ENCODE data around the gene HNMT. TPM values are rescaled to one million over a fixed set of nuclear protein-coding genes. Genes with fewer than 3 reads are reported as not detected.
A peak's percentile ranks its signal among the peaks of the same experiment; 100 is the strongest.

The HNMT gene
- total and polyA plus RNA-seq, 2 of the 13 experiments (the other 11 are each of a cell fraction or from before 2014, with no cell fraction given), result 279 to 309 TPM

DNA sequence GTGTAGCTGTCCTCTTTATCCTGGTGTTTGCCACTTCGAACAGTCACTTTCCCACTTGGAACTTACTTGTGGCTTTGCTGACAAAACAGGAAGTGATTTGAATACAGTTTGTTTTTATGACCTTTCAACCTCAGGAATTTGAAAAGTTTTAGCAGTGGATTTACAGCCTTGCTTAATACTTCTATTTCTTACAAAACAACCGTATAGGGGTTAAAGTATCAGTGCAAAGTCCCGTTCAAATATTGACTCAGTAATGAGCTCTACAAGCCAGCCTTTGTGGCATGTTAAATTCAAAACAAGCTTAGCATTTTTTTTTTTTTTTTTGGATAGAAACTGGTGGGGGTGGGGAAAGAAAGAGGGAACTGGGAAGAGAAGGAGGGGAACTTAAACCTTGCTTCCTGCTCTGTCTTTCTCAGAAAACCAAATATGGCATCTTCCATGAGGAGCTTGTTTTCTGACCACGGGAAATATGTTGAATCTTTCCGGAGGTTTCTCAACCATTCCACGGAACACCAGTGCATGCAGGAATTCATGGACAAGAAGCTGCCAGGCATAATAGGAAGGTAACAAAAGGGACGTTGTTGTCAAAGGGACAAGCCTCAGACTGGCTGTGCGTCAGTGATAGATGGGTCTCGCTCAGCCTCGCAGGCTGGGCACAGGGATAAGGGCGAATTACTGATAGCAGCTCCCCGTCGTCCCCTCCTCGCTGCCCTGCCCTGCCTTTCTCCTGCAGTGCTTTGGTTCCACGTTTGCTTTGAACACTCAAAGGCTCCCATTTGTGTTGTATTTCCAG is at the start of gene HNMT (continued):
- TF ChIP-seq, protein P1, sequence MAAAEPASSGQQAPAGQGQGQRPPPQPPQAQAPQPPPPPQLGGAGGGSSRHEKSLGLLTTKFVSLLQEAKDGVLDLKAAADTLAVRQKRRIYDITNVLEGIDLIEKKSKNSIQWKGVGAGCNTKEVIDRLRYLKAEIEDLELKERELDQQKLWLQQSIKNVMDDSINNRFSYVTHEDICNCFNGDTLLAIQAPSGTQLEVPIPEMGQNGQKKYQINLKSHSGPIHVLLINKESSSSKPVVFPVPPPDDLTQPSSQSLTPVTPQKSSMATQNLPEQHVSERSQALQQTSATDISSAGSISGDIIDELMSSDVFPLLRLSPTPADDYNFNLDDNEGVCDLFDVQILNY (CRISPR knock-in tag; conservative IDR thresholded peaks at IDR 0.05), result no peak
- peak; percentile 98 for TF ChIP-seq ASH2L (IDR thresholded peaks at IDR 0.05; ENCODE audit: insufficient read length, low read depth, low read length)
- TF ChIP-seq NFYC (CRISPR knock-in tag; IDR thresholded peaks at IDR 0.05), result no peak; the same call in 1 of the 2 replicates
- TF ChIP-seq RNF2 (conservative IDR thresholded peaks at IDR 0.05; ENCODE audit: low read depth), result no peak
- TF ChIP-seq PCBP2 (optimal IDR thresholded peaks at IDR 0.05; ENCODE audit: low read depth, low read length, poor library complexity, severe bottlenecking), result peak; percentile 81
- TF ChIP-seq, protein P2, sequence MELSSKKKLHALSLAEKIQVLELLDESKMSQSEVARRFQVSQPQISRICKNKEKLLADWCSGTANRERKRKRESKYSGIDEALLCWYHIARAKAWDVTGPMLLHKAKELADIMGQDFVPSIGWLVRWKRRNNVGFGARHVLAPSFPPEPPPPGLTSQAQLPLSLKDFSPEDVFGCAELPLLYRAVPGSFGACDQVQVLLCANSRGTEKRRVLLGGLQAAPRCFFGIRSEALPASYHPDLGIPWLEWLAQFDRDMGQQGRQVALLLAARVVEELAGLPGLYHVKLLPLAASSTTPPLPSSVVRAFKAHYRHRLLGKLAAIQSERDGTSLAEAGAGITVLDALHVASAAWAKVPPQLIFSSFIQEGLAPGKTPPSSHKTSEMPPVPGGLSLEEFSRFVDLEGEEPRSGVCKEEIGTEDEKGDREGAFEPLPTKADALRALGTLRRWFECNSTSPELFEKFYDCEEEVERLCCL (CRISPR knock-in tag; IDR thresholded peaks at IDR 0.05; ENCODE audit: borderline replicate concordance), result no peak
- TF ChIP-seq ZNF569 (CRISPR knock-in tag; IDR thresholded peaks at IDR 0.05; ENCODE audit: borderline replicate concordance), result no peak
- TF ChIP-seq CEBPB (IDR thresholded peaks at IDR 0.05; ENCODE audit: borderline replicate concordance, low read depth, low read length), result peak; percentile 99
- TF ChIP-seq ZNF274 (CRISPR knock-in tag; IDR thresholded peaks at IDR 0.05), result no peak; the same call in 1 of the 2 replicates
- TF ChIP-seq, protein P3, sequence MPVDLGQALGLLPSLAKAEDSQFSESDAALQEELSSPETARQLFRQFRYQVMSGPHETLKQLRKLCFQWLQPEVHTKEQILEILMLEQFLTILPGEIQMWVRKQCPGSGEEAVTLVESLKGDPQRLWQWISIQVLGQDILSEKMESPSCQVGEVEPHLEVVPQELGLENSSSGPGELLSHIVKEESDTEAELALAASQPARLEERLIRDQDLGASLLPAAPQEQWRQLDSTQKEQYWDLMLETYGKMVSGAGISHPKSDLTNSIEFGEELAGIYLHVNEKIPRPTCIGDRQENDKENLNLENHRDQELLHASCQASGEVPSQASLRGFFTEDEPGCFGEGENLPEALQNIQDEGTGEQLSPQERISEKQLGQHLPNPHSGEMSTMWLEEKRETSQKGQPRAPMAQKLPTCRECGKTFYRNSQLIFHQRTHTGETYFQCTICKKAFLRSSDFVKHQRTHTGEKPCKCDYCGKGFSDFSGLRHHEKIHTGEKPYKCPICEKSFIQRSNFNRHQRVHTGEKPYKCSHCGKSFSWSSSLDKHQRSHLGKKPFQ (CRISPR knock-in tag; IDR thresholded peaks at IDR 0.05; ENCODE audit: insufficient replicate concordance), result peak; percentile 24
- TF ChIP-seq NFRKB (IDR thresholded peaks at IDR 0.05), result peak; percentile 93
- peak; percentile 82; the same call in 1 of the 2 replicates for TF ChIP-seq ZFP90 (CRISPR knock-in tag; IDR thresholded peaks at IDR 0.05; ENCODE audit: borderline replicate concordance)
- peak; percentile 24; the same call in 1 of the 2 replicates for TF ChIP-seq ZNF792 (CRISPR knock-in tag; IDR thresholded peaks at IDR 0.05)
- no peak for TF ChIP-seq U2AF1 (optimal IDR thresholded peaks at IDR 0.05; ENCODE audit: low read depth, low read length)
- TF ChIP-seq STAG1 (CRISPR knock-in tag; IDR thresholded peaks at IDR 0.05), result peak; percentile 2
- TF ChIP-seq, protein P4, sequence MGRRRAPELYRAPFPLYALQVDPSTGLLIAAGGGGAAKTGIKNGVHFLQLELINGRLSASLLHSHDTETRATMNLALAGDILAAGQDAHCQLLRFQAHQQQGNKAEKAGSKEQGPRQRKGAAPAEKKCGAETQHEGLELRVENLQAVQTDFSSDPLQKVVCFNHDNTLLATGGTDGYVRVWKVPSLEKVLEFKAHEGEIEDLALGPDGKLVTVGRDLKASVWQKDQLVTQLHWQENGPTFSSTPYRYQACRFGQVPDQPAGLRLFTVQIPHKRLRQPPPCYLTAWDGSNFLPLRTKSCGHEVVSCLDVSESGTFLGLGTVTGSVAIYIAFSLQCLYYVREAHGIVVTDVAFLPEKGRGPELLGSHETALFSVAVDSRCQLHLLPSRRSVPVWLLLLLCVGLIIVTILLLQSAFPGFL (CRISPR knock-in tag; IDR thresholded peaks at IDR 0.05), result no peak
- no peak for TF ChIP-seq ZNF432 (CRISPR knock-in tag; IDR thresholded peaks at IDR 0.05; ENCODE audit: borderline replicate concordance)
- no peak; the same call in 1 of the 2 replicates for TF ChIP-seq ZMYM3 (CRISPR knock-in tag; IDR thresholded peaks at IDR 0.05)
- 0 out of 2 replicates have a peak, but pooled peaks have one; percentile 65 for TF ChIP-seq ZNF468 (CRISPR knock-in tag; IDR thresholded peaks at IDR 0.05)
- TF ChIP-seq, protein P5, sequence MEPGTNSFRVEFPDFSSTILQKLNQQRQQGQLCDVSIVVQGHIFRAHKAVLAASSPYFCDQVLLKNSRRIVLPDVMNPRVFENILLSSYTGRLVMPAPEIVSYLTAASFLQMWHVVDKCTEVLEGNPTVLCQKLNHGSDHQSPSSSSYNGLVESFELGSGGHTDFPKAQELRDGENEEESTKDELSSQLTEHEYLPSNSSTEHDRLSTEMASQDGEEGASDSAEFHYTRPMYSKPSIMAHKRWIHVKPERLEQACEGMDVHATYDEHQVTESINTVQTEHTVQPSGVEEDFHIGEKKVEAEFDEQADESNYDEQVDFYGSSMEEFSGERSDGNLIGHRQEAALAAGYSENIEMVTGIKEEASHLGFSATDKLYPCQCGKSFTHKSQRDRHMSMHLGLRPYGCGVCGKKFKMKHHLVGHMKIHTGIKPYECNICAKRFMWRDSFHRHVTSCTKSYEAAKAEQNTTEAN (CRISPR knock-in tag; conservative IDR thresholded peaks at IDR 0.05), result no peak; the same call in 1 of the 2 replicates
- no peak for TF ChIP-seq PCBP1 (IDR thresholded peaks at IDR 0.05; ENCODE audit: borderline replicate concordance, low read depth, low read length)
- peak; percentile 72 for TF ChIP-seq SMC3 (IDR thresholded peaks at IDR 0.05; ENCODE audit: low read length)
- TF ChIP-seq ZNF354B (CRISPR knock-in tag; IDR thresholded peaks at IDR 0.05), result no peak; the same call in 1 of the 2 replicates

All from HepG2 (cell line).